ENCODE results near the gene RAB4B.
A peak's percentile ranks its signal among the peaks of the same experiment; 100 is the strongest.
"Not testable (repeated sequence)": the region's sequence is repeated elsewhere in the genome, so short reads cannot be mapped to it uniquely, and the experiment has no call there.

RAB4B gene

GRCh38 chr19:40807147-40808020 lies 29.3 kb downstream of the RAB4B start:
- Histone ChIP-seq H3K9ac (ENCODE audit: insufficient read length, low read depth) (no peak overlapping the region), H3K4me1 (ENCODE audit: insufficient read depth, insufficient read length) (peaks cover 36% of the 10 kb centered on the region)

GRCh38 chr19:40808021-40808325 lies 29.9 kb downstream of the RAB4B start:
- Histone ChIP-seq H3K27me3 (ENCODE audit: insufficient read depth, insufficient read length) (no peaks in the 10 kb centered on the region), H3K4me1 (ENCODE audit: insufficient read depth, insufficient read length) (peaks cover 31% of the 10 kb centered on the region), H3K36me3 (ENCODE audit: insufficient read depth, insufficient read length, low read length) (peaks cover 57% of the 10 kb centered on the region), H3K9me3 (ENCODE audit: insufficient read depth, low read length) (no peaks in the 10 kb centered on the region), H3K9ac (ENCODE audit: insufficient read length, low read depth) (no peak overlapping the region), H3K4me3 (ENCODE audit: insufficient read length, low read depth) (no peak overlapping the region)
- no peak for TF ChIP-seq ZNF274 (IDR thresholded peaks at IDR 0.05; ENCODE audit: low read depth, low read length)
- no peak for TF ChIP-seq SUZ12 (IDR thresholded peaks at IDR 0.05; ENCODE audit: extremely low read depth, insufficient read depth, insufficient read length)
- TF ChIP-seq YY1 (IDR thresholded peaks at IDR 0.05; ENCODE audit: insufficient read depth, insufficient read length) = no peak
- no peak for DNase-seq (ENCODE audit: low read depth, low spot score)

More at GRCh38 chr19:40807147-40808020, 29.3 kb downstream of the RAB4B start:
- Histone ChIP-seq H3K4me3 (ENCODE audit: insufficient read length, low read depth) (no peak overlapping the region), H3K36me3 (ENCODE audit: insufficient read depth, insufficient read length, low read length) (peaks cover 63% of the 10 kb centered on the region), H3K27me3 (ENCODE audit: insufficient read depth, insufficient read length) (no peaks in the 10 kb centered on the region), H3K9me3 (ENCODE audit: insufficient read depth, low read length) (no peaks in the 10 kb centered on the region)
- no peak for DNase-seq (ENCODE audit: low read depth, low spot score)
- TF ChIP-seq ZNF274 (IDR thresholded peaks at IDR 0.05; ENCODE audit: low read depth, low read length) = no peak

- peaks cover 29% of the 10 kb centered on the region for H3K4me1 ChIP-seq (ENCODE audit: insufficient read depth, insufficient read length)
- H3K9ac ChIP-seq (ENCODE audit: insufficient read length, low read depth) = no peak overlapping the region
- no peak overlapping the region for H3K4me3 ChIP-seq (ENCODE audit: insufficient read length, low read depth)
- TF ChIP-seq SUZ12 (IDR thresholded peaks at IDR 0.05; ENCODE audit: extremely low read depth, insufficient read depth, insufficient read length) (no peak), ZNF274 (IDR thresholded peaks at IDR 0.05; ENCODE audit: low read depth, low read length) (no peak), YY1 (IDR thresholded peaks at IDR 0.05; ENCODE audit: insufficient read depth, insufficient read length) (no peak)
- no peaks in the 10 kb centered on the region for H3K27me3 ChIP-seq (ENCODE audit: insufficient read depth, insufficient read length)
- H3K9me3 ChIP-seq (ENCODE audit: insufficient read depth, low read length) = no peaks in the 10 kb centered on the region
- H3K36me3 ChIP-seq (ENCODE audit: insufficient read depth, insufficient read length, low read length) = peaks cover 52% of the 10 kb centered on the region
- no peak for DNase-seq (ENCODE audit: low read depth, low spot score)
Measured at GRCh38 chr19:40808497-40808896, 30.4 kb downstream of the RAB4B start.

GRCh38 chr19:40809358-40810086 lies 31.5 kb downstream of the RAB4B start:
- peaks cover 21% of the 10 kb centered on the region for H3K4me1 ChIP-seq (ENCODE audit: insufficient read depth, insufficient read length)
- H3K4me3 ChIP-seq (ENCODE audit: insufficient read length, low read depth) = no peak overlapping the region
- H3K36me3 ChIP-seq (ENCODE audit: insufficient read depth, insufficient read length, low read length) = peaks cover 41% of the 10 kb centered on the region
- DNase-seq (ENCODE audit: low read depth, low spot score) = no peak
- no peaks in the 10 kb centered on the region for H3K9me3 ChIP-seq (ENCODE audit: insufficient read depth, low read length)
- TF ChIP-seq SUZ12 (IDR thresholded peaks at IDR 0.05; ENCODE audit: extremely low read depth, insufficient read depth, insufficient read length) (no peak), YY1 (IDR thresholded peaks at IDR 0.05; ENCODE audit: insufficient read depth, insufficient read length) (no peak), ZNF274 (IDR thresholded peaks at IDR 0.05; ENCODE audit: low read depth, low read length) (no peak)
- peak overlapping the region; percentile 59 for H3K9ac ChIP-seq (ENCODE audit: insufficient read length, low read depth)
- no peaks in the 10 kb centered on the region for H3K27me3 ChIP-seq (ENCODE audit: insufficient read depth, insufficient read length)

- peaks cover 17% of the 10 kb centered on the region for H3K4me1 ChIP-seq (ENCODE audit: insufficient read depth, insufficient read length)
- no peak for TF ChIP-seq ZNF274 (IDR thresholded peaks at IDR 0.05; ENCODE audit: low read depth, low read length)
- TF ChIP-seq SUZ12 (IDR thresholded peaks at IDR 0.05; ENCODE audit: extremely low read depth, insufficient read depth, insufficient read length) = no peak
- TF ChIP-seq YY1 (IDR thresholded peaks at IDR 0.05; ENCODE audit: insufficient read depth, insufficient read length) = no peak
- no peak for DNase-seq (ENCODE audit: low read depth, low spot score)
- H3K9ac ChIP-seq (ENCODE audit: insufficient read length, low read depth) = peak overlapping the region; percentile 59
- H3K4me3 ChIP-seq (ENCODE audit: insufficient read length, low read depth) = peak overlapping the region; percentile 15
- no peaks in the 10 kb centered on the region for H3K27me3 ChIP-seq (ENCODE audit: insufficient read depth, insufficient read length)
- peaks cover 35% of the 10 kb centered on the region for H3K36me3 ChIP-seq (ENCODE audit: insufficient read depth, insufficient read length, low read length)
- H3K9me3 ChIP-seq (ENCODE audit: insufficient read depth, low read length) = no peaks in the 10 kb centered on the region
Measured at GRCh38 chr19:40810160-40810559, 32.1 kb downstream of the RAB4B start.

GRCh38 chr19:40810649-40811408 lies 32.8 kb downstream of the RAB4B start:
- H3K36me3 ChIP-seq (ENCODE audit: insufficient read depth, insufficient read length, low read length) = peaks cover 29% of the 10 kb centered on the region
- peak overlapping the region; percentile 34 for H3K4me3 ChIP-seq (ENCODE audit: insufficient read length, low read depth)
- H3K27me3 ChIP-seq (ENCODE audit: insufficient read depth, insufficient read length); H3K9me3 ChIP-seq (ENCODE audit: insufficient read depth, low read length): not testable (repeated sequence)
- peaks cover 17% of the 10 kb centered on the region for H3K4me1 ChIP-seq (ENCODE audit: insufficient read depth, insufficient read length)
- peak overlapping the region; percentile 80 for H3K9ac ChIP-seq (ENCODE audit: insufficient read length, low read depth)
- peak; percentile 56 for DNase-seq (ENCODE audit: low read depth, low spot score)
